HEK293T (cell line): ENCODE results near the gene PPP2R5C.
"Not testable (repeated sequence)": the region's sequence is repeated elsewhere in the genome, so short reads cannot be mapped to it uniquely, and the experiment has no call there.

Source experiments
- CTCF ChIA-PET: fragments of 350-600 bp; formaldehyde crosslinking; extraction: SDS; loops from one replicate; lab custom pipeline; 2021; ENCODE audit warnings: antibody characterized with exemption, inconsistent platforms; lab: Yijun Ruan, JAX
- POLR2A ChIA-PET: fragments of 350-600 bp; formaldehyde crosslinking; extraction: SDS; loops from one replicate; lab custom pipeline; 2020; ENCODE audit warnings: antibody characterized with exemption, inconsistent platforms; lab: Yijun Ruan, JAX
- DNase-seq: peaks from one replicate; pipeline ENCODE4 v3.0.0; 2012; ENCODE audit warnings: mixed read lengths; ENCODE audit errors: extremely low spot score
- ARNT ChIP-seq: fragments of 450-650 bp; IDR thresholded peaks from 2 replicates; pipeline ENCODE4 v1.6.1; 2017; ENCODE audit warnings: mild to moderate bottlenecking
- BHLHE40 ChIP-seq: fragments of 450-650 bp; IDR thresholded peaks from 2 replicates; pipeline ENCODE4 v1.6.1; 2016; ENCODE audit warnings: mild to moderate bottlenecking, moderate library complexity, borderline replicate concordance
- CTBP1 ChIP-seq: fragments of 450-650 bp; IDR thresholded peaks from 2 replicates; pipeline ENCODE4 v1.6.1; 2016; ENCODE audit warnings: borderline replicate concordance
- ELF4 ChIP-seq: fragments of 450-650 bp; IDR thresholded peaks from 2 replicates; pipeline ENCODE4 v1.6.1; 2017; ENCODE audit warnings: antibody characterized with exemption
- FOXA1 ChIP-seq: fragments of 450-650 bp; IDR thresholded peaks from 2 replicates; pipeline ENCODE4 v1.6.1; 2016; ENCODE audit warnings: mild to moderate bottlenecking
- FOXK2 ChIP-seq: fragments of 450-650 bp; IDR thresholded peaks from 2 replicates; pipeline ENCODE4 v1.6.1; 2016; ENCODE audit warnings: mild to moderate bottlenecking
- FOXM1 ChIP-seq: fragments of 450-650 bp; IDR thresholded peaks from 2 replicates; pipeline ENCODE4 v1.6.1; 2017; ENCODE audit warnings: mild to moderate bottlenecking, borderline replicate concordance
- HDGF ChIP-seq: fragments of 450-650 bp; IDR thresholded peaks from 2 replicates; pipeline ENCODE4 v1.6.1; 2017; ENCODE audit warnings: antibody characterized with exemption, borderline replicate concordance
- L3MBTL2 ChIP-seq: fragments of 450-650 bp; conservative IDR thresholded peaks from 2 replicates; pipeline ENCODE4 v1.6.1; 2016; ENCODE audit warnings: mild to moderate bottlenecking
- LEF1 ChIP-seq: fragments of 450-650 bp; IDR thresholded peaks from 2 replicates; pipeline ENCODE4 v1.6.1; 2017; ENCODE audit warnings: mild to moderate bottlenecking, borderline replicate concordance
- NFRKB ChIP-seq: fragments of 450-650 bp; IDR thresholded peaks from 2 replicates; pipeline ENCODE4 v1.6.1; 2016; ENCODE audit warnings: mild to moderate bottlenecking, moderate library complexity
- PKNOX1 ChIP-seq: fragments of 450-650 bp; IDR thresholded peaks from 2 replicates; pipeline ENCODE4 v1.6.1; 2016
- SP1 ChIP-seq: fragments of 450-650 bp; IDR thresholded peaks from 2 replicates; pipeline ENCODE4 v1.6.1; 2017
- SUZ12 ChIP-seq: fragments of 450-650 bp; IDR thresholded peaks from 2 replicates; pipeline ENCODE4 v1.6.1; 2016; ENCODE audit warnings: mild to moderate bottlenecking
- TARDBP ChIP-seq: fragments of 450-650 bp; IDR thresholded peaks from 2 replicates; pipeline ENCODE4 v1.6.1; 2016
- ZNF384 ChIP-seq: fragments of 450-650 bp; IDR thresholded peaks from 2 replicates; pipeline ENCODE4 v1.6.1; 2016

PPP2R5C gene

GRCh38 chr14:101965181-101965544 lies 203.7 kb downstream of the PPP2R5C start:
- TF ChIP-seq FOXK2, result no peak
- no peak for TF ChIP-seq SUZ12
- TF ChIP-seq LEF1, result no peak
- TF ChIP-seq PKNOX1, result no peak
- TF ChIP-seq ZNF384, result no peak
- no peak for TF ChIP-seq NFRKB
- no peak for TF ChIP-seq FOXM1
- no peak for TF ChIP-seq L3MBTL2
- no peak for TF ChIP-seq HDGF
- no peak for TF ChIP-seq ARNT
- TF ChIP-seq FOXA1, result no peak
- TF ChIP-seq TARDBP, result no peak
- CTCF ChIA-PET, result interaction anchor here (1.1 kb wide), 1 partner anchor 14 kb away, joined by 3 read pairs; no protein-coding TSS in a partner anchor
- POLR2A ChIA-PET, result interaction anchor here (1.0 to 1.3 kb wide), 3 partner anchors 204 to 354 kb away, joined by 3 read pairs; partner anchors contain the start of genes PPP2R5C and ZNF839
- peak; percentile 55 for DNase-seq

- no peak for TF ChIP-seq HDGF
- TF ChIP-seq SUZ12, result no peak
- no peak for TF ChIP-seq LEF1
- TF ChIP-seq FOXK2, result no peak
- no peak for TF ChIP-seq CTBP1
- no peak for DNase-seq
- POLR2A ChIA-PET, result interaction anchor here (1.0 to 1.3 kb wide), 3 partner anchors 205 to 354 kb away, joined by 3 read pairs; partner anchors contain the start of genes PPP2R5C and ZNF839
- CTCF ChIA-PET, result interaction anchor here (1.1 kb wide), 1 partner anchor 15 kb away, joined by 3 read pairs; no protein-coding TSS in a partner anchor
Measured at GRCh38 chr14:101965770-101966722, 204.5 kb downstream of the PPP2R5C start.

GRCh38 chr14:101966742-101967141 lies 205.2 kb downstream of the PPP2R5C start:
- TF ChIP-seq LEF1, result no peak
- TF ChIP-seq L3MBTL2, result no peak
- no peak for TF ChIP-seq FOXM1
- no peak for TF ChIP-seq SUZ12
- TF ChIP-seq FOXK2, result no peak
- TF ChIP-seq PKNOX1, result no peak
- no peak for TF ChIP-seq BHLHE40
- no peak for TF ChIP-seq SP1
- no peak for TF ChIP-seq ELF4
- POLR2A ChIA-PET, result no interaction called here
- no peak for DNase-seq
- CTCF ChIA-PET, result interaction anchor here (1.5 kb wide), 1 partner anchor 195 kb away, joined by 4 read pairs; no protein-coding TSS in a partner anchor

- POLR2A ChIA-PET, result interaction anchor here (0.6 kb wide), 1 partner anchor 14 kb away, joined by 3 read pairs; no protein-coding TSS in a partner anchor
- no peak for DNase-seq
- TF ChIP-seq ARNT (no peak), ZNF384 (no peak), PKNOX1 (no peak), TARDBP (no peak)
- CTCF ChIA-PET, result interaction anchor here (0.6 to 1.5 kb wide), 3 partner anchors 14 to 197 kb away, joined by 3 to 5 read pairs (median 4); no protein-coding TSS in a partner anchor
Measured at GRCh38 chr14:101968186-101968585, 206.7 kb downstream of the PPP2R5C start.

- DNase-seq, result no peak
- TF ChIP-seq FOXA1 (no peak), TARDBP (no peak), L3MBTL2 (no peak), SUZ12 (no peak), LEF1 (no peak), NFRKB (no peak), SP1 (no peak), ZNF384 (no peak), ELF4 (no peak), FOXK2 (no peak), FOXM1 (no peak)
- ChIA-PET POLR2A (no interaction called here), CTCF (no interaction called here)
Measured at GRCh38 chr14:101969481-101969880, 208.0 kb downstream of the PPP2R5C start.

- TF ChIP-seq FOXA1, result no peak
- no peak for TF ChIP-seq TARDBP
- TF ChIP-seq FOXK2, result no peak
- no peak for TF ChIP-seq PKNOX1
- peak; percentile 67 for TF ChIP-seq ZNF384
- TF ChIP-seq CTBP1, result no peak
- TF ChIP-seq NFRKB, result no peak
- no peak for TF ChIP-seq ELF4
- no peak for DNase-seq
- POLR2A ChIA-PET, result no interaction called here
- CTCF ChIA-PET, result interaction anchor here (0.6 to 2.7 kb wide), 2 partner anchors 10 to 157 kb away, joined by 3 to 20 read pairs; no protein-coding TSS in a partner anchor
Measured at GRCh38 chr14:101970830-101971400, 209.4 kb downstream of the PPP2R5C start.

- DNase-seq, POLR2A ChIA-PET: not testable (repeated sequence)
- CTCF ChIA-PET, result interaction anchor here (2.7 kb wide), 1 partner anchor 11 kb away, joined by 20 read pairs; no protein-coding TSS in a partner anchor
Measured at GRCh38 chr14:101971458-101971857, 209.9 kb downstream of the PPP2R5C start.
